GM12873 (cell line): ENCODE measurements around the gene KIF5B.

Experiments
- CTCF ChIP-seq: IDR thresholded peaks from 2 replicates; pipeline ENCODE4 v1.5.1; 2012; ENCODE audit warnings: low read depth, mild to moderate bottlenecking, moderate library complexity, low read length, control low read depth; ENCODE audit not compliant: insufficient read depth; ENCODE audit errors: missing control alignments

KIF5B gene

DNA sequence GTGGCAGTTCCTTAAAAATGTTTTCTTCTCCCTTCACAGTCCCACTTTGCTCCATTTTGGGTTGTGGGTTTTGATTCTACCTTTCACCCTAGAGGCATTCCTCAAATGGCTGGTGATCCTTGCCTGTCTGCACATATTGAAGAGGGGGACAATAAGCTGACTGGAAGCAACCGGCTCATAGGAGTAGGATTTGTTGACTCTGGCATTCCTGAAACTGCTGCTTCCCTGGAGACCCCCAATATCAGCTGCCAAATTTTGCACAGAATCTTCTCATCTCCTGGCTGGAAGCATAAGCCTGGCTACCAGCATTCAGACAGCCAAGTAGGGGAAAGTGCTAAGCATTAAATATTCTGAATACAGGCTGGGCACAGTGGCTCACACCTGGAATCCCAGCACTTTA is 53.7 kb downstream of the KIF5B start:
- TF ChIP-seq CTCF = no peak

- TF ChIP-seq CTCF = no peak
Observed at GRCh38 chr10:32000937-32001336, 55.3 kb downstream of the KIF5B start.

DNA sequence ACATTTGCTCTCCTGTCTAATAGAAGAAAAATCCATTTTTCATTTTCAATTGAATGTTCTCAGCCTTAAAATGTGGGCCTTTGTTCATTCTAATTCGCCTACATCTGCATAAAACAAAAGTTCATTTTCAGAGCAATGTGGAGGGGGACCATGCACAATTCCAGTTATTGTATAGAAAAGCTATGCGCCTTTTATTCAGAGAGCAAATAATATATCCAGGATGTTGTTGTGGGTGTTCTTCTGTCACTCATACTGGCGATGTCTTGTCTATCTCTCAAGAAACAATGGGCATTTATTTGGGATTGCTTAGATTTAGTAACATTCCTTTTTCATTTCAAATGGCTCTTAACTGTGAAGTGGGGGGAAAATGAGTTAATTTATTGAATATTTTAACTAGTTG is 56.4 kb downstream of the KIF5B start:
- no peak for TF ChIP-seq CTCF

GRCh38 chr10:31999070-31999660 is 57.1 kb downstream of the KIF5B start:
- TF ChIP-seq CTCF = no peak

DNA sequence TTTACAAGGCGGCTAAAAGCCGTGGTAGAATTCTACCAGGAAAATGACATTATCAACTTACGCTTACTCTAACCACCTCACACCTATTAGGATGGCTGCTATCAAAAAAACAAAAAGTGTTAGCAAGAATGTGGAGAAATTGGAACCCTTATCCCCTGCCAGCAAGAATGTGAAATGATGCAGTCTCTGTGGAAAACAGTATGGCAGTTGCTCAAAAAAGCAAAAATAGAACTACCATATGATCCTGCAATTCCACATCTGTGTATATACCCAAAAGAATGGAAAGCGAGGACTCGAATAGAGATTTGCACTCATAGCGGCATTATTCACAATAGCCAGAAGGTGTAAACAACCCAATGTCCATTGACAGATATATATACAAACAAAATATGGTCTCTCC is 61.3 kb downstream of the KIF5B start:
- no peak for TF ChIP-seq CTCF

DNA sequence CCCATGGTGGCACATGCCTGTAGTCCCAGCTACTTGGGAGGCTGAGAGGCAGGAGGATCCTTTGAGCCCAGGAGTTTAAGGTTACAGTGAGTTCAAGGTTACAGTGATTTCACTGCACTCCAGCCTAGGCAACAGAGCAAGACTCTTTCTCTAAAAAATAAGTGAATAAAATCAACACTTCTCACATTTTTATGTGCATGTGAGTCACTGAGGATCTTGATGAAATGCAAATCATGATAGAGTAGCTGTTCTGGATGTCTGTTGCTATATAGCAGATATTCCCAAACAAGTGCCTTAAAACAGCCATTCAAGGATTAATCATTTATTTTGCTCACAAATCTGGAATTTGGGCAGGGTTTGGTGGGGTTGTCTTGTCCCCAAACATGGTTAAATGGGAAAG is 65.3 kb downstream of the KIF5B start:
- no peak for TF ChIP-seq CTCF

DNA sequence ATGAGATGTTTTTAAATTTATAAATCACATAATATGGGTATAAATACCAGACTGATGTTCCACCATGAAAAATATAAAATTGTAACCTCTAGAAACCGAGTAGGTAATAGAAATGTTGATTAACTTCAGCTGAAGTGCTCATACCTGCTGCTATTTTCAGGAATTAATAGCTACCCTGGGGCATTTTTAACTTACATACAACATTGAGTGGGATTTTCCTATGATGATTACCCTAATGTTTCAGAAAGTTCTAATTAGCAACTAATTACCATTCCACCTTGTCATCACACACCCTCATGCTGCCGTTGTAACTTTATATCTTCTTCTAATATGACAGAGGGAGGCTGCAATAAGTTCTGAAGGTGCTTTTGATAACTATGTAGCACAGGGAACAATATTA is 74.1 kb downstream of the KIF5B start:
- no peak for TF ChIP-seq CTCF
